C4-2B (cell line): ENCODE measurements around the gene GH2.
"Not testable (repeated sequence)": the region's sequence is repeated elsewhere in the genome, so short reads cannot be mapped to it uniquely, and the experiment has no call there.

Experiments
- ZFX ChIP-seq: fragments of 450-650 bp; IDR thresholded peaks from 2 replicates; pipeline ENCODE4 v1.6.1; 2017
- TF ChIP-seq, protein P1 (sequence below): fragments of 450-650 bp; conservative IDR thresholded peaks from 2 replicates; pipeline ENCODE4 v1.5.1; 2017; ENCODE audit warnings: mild to moderate bottlenecking

DNA sequence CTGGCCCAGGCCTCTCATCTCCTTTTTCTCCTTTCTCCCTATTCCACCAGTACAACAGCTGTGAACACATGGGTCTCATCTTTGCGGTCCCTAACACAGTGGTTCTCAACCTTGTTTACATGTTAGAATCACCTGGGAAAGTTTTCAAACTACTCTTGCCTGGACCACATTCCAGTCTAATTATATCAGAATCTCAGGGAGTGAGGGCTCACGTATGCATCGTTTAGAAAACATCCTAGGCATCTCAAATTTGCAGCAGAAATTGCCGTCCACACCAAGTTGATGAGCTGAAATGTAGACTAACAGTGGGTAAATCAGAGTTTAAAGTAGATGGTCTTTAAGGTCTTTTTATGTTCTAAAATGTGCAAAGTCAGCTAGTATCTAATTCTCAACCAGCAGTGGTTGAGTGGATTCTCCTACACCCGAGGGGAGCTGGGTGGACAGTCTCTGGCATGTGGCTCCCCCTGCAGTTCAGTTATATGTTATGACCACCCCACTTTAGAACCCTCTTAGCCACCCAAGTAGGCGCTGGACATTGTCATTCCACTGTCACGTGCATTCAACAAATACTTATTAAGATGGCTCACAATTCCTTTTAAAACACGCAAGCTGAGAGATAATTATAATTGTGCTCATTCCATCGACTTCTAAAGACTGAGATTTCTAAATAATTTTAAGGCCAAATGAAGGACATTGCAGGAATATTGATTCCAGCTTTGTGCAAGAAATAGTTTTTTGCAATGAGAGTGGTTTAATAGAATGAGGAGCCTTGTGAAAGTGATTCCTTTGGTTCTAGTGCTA is 12.1 kb downstream of the GH2 start:
- TF ChIP-seq, protein P1, sequence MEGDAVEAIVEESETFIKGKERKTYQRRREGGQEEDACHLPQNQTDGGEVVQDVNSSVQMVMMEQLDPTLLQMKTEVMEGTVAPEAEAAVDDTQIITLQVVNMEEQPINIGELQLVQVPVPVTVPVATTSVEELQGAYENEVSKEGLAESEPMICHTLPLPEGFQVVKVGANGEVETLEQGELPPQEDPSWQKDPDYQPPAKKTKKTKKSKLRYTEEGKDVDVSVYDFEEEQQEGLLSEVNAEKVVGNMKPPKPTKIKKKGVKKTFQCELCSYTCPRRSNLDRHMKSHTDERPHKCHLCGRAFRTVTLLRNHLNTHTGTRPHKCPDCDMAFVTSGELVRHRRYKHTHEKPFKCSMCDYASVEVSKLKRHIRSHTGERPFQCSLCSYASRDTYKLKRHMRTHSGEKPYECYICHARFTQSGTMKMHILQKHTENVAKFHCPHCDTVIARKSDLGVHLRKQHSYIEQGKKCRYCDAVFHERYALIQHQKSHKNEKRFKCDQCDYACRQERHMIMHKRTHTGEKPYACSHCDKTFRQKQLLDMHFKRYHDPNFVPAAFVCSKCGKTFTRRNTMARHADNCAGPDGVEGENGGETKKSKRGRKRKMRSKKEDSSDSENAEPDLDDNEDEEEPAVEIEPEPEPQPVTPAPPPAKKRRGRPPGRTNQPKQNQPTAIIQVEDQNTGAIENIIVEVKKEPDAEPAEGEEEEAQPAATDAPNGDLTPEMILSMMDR, result peak; percentile 17
- TF ChIP-seq ZFX, result not testable (repeated sequence)
